T-helper 9 cell (primary cell): Measurements from ENCODE around the gene EMSY.

ENCODE experiments used
- DNase-seq: peaks from one replicate; pipeline ENCODE4 v3.0.0-alpha.2; 2020

The EMSY gene

GRCh38 chr11:76459299-76459698 lies 14.5 kb downstream of the EMSY start:
- no peak for DNase-seq

GRCh38 chr11:76459846-76460245 lies 15.0 kb downstream of the EMSY start:
- DNase-seq = no peak

- no peak for DNase-seq
These were observed 17.5 kb downstream of the EMSY start for GRCh38 chr11:76462317-76462716.

- DNase-seq = no peak
These were observed 20.9 kb downstream of the EMSY start for GRCh38 chr11:76465701-76466100.

GRCh38 chr11:76466666-76467065 lies 21.8 kb downstream of the EMSY start:
- no peak for DNase-seq

GRCh38 chr11:76469141-76469540 lies 24.3 kb downstream of the EMSY start:
- no peak for DNase-seq

- no peak for DNase-seq
These were observed 26.6 kb downstream of the EMSY start for GRCh38 chr11:76471382-76471781.

- DNase-seq = no peak
These were observed 35.4 kb downstream of the EMSY start for GRCh38 chr11:76480241-76480640.

- no peak for DNase-seq
These were observed 46.8 kb downstream of the EMSY start for GRCh38 chr11:76491644-76492043.

GRCh38 chr11:76493040-76493439 lies 48.2 kb downstream of the EMSY start:
- no peak for DNase-seq

GRCh38 chr11:76493626-76494539 lies 49.1 kb downstream of the EMSY start:
- no peak for DNase-seq

GRCh38 chr11:76495019-76495418 lies 50.2 kb downstream of the EMSY start:
- DNase-seq = no peak

- no peak for DNase-seq
These were observed 51.4 kb downstream of the EMSY start for GRCh38 chr11:76496174-76496573.

- DNase-seq = no peak
These were observed 56.8 kb downstream of the EMSY start for GRCh38 chr11:76501526-76502202.

GRCh38 chr11:76506833-76507232 lies 62.0 kb downstream of the EMSY start:
- no peak for DNase-seq

GRCh38 chr11:76510060-76511047 lies 65.5 kb downstream of the EMSY start:
- DNase-seq = no peak

GRCh38 chr11:76512851-76513653 lies 68.2 kb downstream of the EMSY start:
- DNase-seq = no peak

GRCh38 chr11:76513654-76514034 lies 68.8 kb downstream of the EMSY start:
- no peak for DNase-seq

- DNase-seq = no peak
These were observed 70.7 kb downstream of the EMSY start for GRCh38 chr11:76515494-76515893.

- DNase-seq = no peak
These were observed 78.3 kb downstream of the EMSY start for GRCh38 chr11:76523147-76523546.

GRCh38 chr11:76523786-76524436 lies 79.1 kb downstream of the EMSY start:
- no peak for DNase-seq

- DNase-seq = no peak
These were observed 79.6 kb downstream of the EMSY start for GRCh38 chr11:76524461-76524860.
